Tibial nerve (tissue), 4 donors: ENCODE data around the gene KIF3A.

Source experiments
- CTCF ChIP-seq, 5 experiments: fragments of 200-600 bp in 3 of 5; fragments of 450-650 bp in 2 of 5; sonication (generic) in 3 of 5; IDR thresholded peaks; one replicate each; pipeline ENCODE4 v1.5.1; 2016 to 2019; ENCODE audit warnings: antibody characterized with exemption in 5 of 5, mild to moderate bottlenecking in 3 of 5, moderate library complexity in 2 of 5
- EP300 ChIP-seq, 2 donors: sonication (generic); formaldehyde crosslinking; IDR thresholded peaks; one replicate each; pipeline ENCODE4 v1.6.1; 2017; ENCODE audit warnings: antibody characterized with exemption in 2 of 2, mild to moderate bottlenecking in 1 of 2
- POLR2A ChIP-seq, 2 donors: fragments of 450-650 bp; IDR thresholded peaks; one replicate each; pipeline ENCODE4 v1.6.1; 2017; ENCODE audit warnings: antibody characterized with exemption in 2 of 2, mild to moderate bottlenecking in 2 of 2, moderate library complexity in 2 of 2

DNA sequence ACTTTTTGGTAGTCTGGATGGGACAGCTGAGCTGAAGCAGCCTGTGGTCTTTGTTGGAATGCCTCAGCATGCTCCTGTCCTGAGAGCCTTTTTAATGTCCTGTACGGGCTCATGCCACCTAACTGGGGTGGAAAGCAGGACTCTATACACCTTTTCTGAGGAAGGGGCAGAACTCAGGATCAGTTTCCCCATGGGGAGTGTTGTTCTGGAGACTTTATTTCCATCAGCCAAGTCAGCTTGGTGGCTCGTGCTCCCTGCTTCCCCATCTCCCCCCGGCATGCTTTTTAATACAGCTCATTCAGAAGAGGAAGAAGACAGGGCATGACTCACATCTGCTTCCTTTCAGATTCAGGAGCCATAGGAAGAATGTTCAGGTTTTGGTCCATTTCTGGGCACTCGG, 44.8 kb upstream of the KIF3A start:
- TF ChIP-seq CTCF (IDR thresholded peaks at IDR 0.05) (no peak), POLR2A (IDR thresholded peaks at IDR 0.05) (no peak), EP300 (IDR thresholded peaks at IDR 0.05) (no peak)
